ENCODE measurements around the gene NOTCH2. TPM values are rescaled to one million over a fixed set of nuclear protein-coding genes. Genes with fewer than 3 reads are reported as not detected.
A peak's percentile ranks its signal among the peaks of the same experiment; 100 is the strongest.

Gene NOTCH2
- total RNA-seq, 1 experiment from 2014 or later: 55.7 TPM

- intact Hi-C loops (cut with micrococcal nuclease; ENCODE audit: unreplicated experiment): loop anchor here (5.0 kb wide), 2 partner anchors 129 to 276 kb away; no protein-coding TSS in a partner anchor
- peak overlapping the region; percentile 26 for H3K4me3 ChIP-seq (ENCODE audit: low read depth, low read length, poor library complexity, severe bottlenecking)
- BruUV-seq (replicated peaks): no TSS peak
- CTCF ChIA-PET: interaction anchor here (1.2 kb wide), 1 partner anchor 44 kb away, joined by 3 read pairs; no protein-coding TSS in a partner anchor
- no peaks in the 10 kb centered on the region for H3K9me3 ChIP-seq (ENCODE audit: low read depth, low read length, poor library complexity, severe bottlenecking)
- no peaks in the 10 kb centered on the region for H3K27me3 ChIP-seq (replicated peaks; ENCODE audit: insufficient read depth, low read depth, low read length, poor library complexity)
- H3K27ac ChIP-seq (ENCODE audit: low read depth, low read length, poor library complexity, severe bottlenecking): peak overlapping the region; percentile 10
- peak; percentile 88 for DNase-seq (ENCODE audit: low spot score)
- no peak for TF ChIP-seq EZH2 (IDR thresholded peaks at IDR 0.05; ENCODE audit: borderline replicate concordance, low read depth, low read length, poor library complexity, severe bottlenecking)
- TF ChIP-seq, protein P1, sequence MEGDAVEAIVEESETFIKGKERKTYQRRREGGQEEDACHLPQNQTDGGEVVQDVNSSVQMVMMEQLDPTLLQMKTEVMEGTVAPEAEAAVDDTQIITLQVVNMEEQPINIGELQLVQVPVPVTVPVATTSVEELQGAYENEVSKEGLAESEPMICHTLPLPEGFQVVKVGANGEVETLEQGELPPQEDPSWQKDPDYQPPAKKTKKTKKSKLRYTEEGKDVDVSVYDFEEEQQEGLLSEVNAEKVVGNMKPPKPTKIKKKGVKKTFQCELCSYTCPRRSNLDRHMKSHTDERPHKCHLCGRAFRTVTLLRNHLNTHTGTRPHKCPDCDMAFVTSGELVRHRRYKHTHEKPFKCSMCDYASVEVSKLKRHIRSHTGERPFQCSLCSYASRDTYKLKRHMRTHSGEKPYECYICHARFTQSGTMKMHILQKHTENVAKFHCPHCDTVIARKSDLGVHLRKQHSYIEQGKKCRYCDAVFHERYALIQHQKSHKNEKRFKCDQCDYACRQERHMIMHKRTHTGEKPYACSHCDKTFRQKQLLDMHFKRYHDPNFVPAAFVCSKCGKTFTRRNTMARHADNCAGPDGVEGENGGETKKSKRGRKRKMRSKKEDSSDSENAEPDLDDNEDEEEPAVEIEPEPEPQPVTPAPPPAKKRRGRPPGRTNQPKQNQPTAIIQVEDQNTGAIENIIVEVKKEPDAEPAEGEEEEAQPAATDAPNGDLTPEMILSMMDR (conservative IDR thresholded peaks at IDR 0.05; ENCODE audit: low read depth, low read length): peak; percentile 97
- no peaks in the 10 kb centered on the region for H3K36me3 ChIP-seq (ENCODE audit: insufficient read depth, low read length, poor library complexity, severe bottlenecking)
- no peaks in the 10 kb centered on the region for H3K4me1 ChIP-seq (ENCODE audit: insufficient read depth, low read length, poor library complexity, severe bottlenecking)
- POLR2A ChIA-PET (ENCODE audit: low non-redundant PET): no interaction called here
These were observed 198.4 kb downstream of the NOTCH2 start for GRCh38 chr1:119870917-119871596.

- POLR2A ChIA-PET (ENCODE audit: low non-redundant PET): no interaction called here
- Histone ChIP-seq H3K9me3 (ENCODE audit: low read depth, low read length, poor library complexity, severe bottlenecking) (no peaks in the 10 kb centered on the region), H3K4me3 (ENCODE audit: low read depth, low read length, poor library complexity, severe bottlenecking) (no peak overlapping the region), H3K4me1 (ENCODE audit: insufficient read depth, low read length, poor library complexity, severe bottlenecking) (no peaks in the 10 kb centered on the region), H3K36me3 (ENCODE audit: insufficient read depth, low read length, poor library complexity, severe bottlenecking) (no peaks in the 10 kb centered on the region), H3K27me3 (replicated peaks; ENCODE audit: insufficient read depth, low read depth, low read length, poor library complexity) (no peaks in the 10 kb centered on the region), H3K27ac (ENCODE audit: low read depth, low read length, poor library complexity, severe bottlenecking) (no peak overlapping the region)
- intact Hi-C loops (cut with micrococcal nuclease; ENCODE audit: unreplicated experiment): loop anchor here (5.0 kb wide), 2 partner anchors 128 to 277 kb away; no protein-coding TSS in a partner anchor
- TF ChIP-seq, protein P1 (conservative IDR thresholded peaks at IDR 0.05; ENCODE audit: low read depth, low read length): no peak
- TF ChIP-seq EZH2 (IDR thresholded peaks at IDR 0.05; ENCODE audit: borderline replicate concordance, low read depth, low read length, poor library complexity, severe bottlenecking): no peak
- DNase-seq (ENCODE audit: low spot score): no peak
- BruUV-seq (replicated peaks): no TSS peak
- CTCF ChIA-PET: interaction anchor here (1.2 kb wide), 1 partner anchor 43 kb away, joined by 3 read pairs; no protein-coding TSS in a partner anchor
These were observed 199.5 kb downstream of the NOTCH2 start for GRCh38 chr1:119869995-119870394.

DNA sequence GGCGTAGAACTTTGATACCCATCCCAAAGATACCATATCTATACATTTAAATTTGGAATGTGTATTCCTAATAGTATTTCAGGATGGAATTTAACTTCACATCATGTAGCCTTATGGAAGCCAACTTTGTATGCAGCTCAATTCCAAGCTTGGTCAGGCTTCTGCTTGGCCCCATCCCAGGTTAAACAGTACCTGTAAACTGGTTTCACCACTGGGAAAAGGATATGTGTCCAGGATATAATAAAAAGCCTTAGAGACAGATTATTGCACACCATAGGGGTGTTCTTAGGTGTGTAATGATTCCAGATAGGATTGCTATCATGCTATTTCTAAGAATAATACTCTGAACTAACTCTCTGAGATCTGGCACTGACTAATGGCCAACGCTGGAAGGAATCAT is 201.3 kb downstream of the NOTCH2 start:
- intact Hi-C loops (cut with micrococcal nuclease; ENCODE audit: unreplicated experiment): no loop called here
- no peak for DNase-seq (ENCODE audit: low spot score)
- POLR2A ChIA-PET (ENCODE audit: low non-redundant PET): no interaction called here

More for the DNA sequence above, 201.3 kb downstream of the NOTCH2 start:
- Histone ChIP-seq H3K4me1 (ENCODE audit: insufficient read depth, low read length, poor library complexity, severe bottlenecking) (no peaks in the 10 kb centered on the region), H3K27me3 (replicated peaks; ENCODE audit: insufficient read depth, low read depth, low read length, poor library complexity) (peaks cover 5% of the 10 kb centered on the region), H3K36me3 (ENCODE audit: insufficient read depth, low read length, poor library complexity, severe bottlenecking) (no peaks in the 10 kb centered on the region), H3K27ac (ENCODE audit: low read depth, low read length, poor library complexity, severe bottlenecking) (no peak overlapping the region), H3K4me3 (ENCODE audit: low read depth, low read length, poor library complexity, severe bottlenecking) (no peak overlapping the region), H3K9me3 (ENCODE audit: low read depth, low read length, poor library complexity, severe bottlenecking) (no peaks in the 10 kb centered on the region)
- no TSS peak for BruUV-seq (replicated peaks)
- CTCF ChIA-PET: no interaction called here
- no peak for TF ChIP-seq EZH2 (IDR thresholded peaks at IDR 0.05; ENCODE audit: borderline replicate concordance, low read depth, low read length, poor library complexity, severe bottlenecking)
- TF ChIP-seq, protein P1 (conservative IDR thresholded peaks at IDR 0.05; ENCODE audit: low read depth, low read length): no peak
